BLaER1 treated with 17β-estradiol and CSF1 and Interleukin-3, amounts not matched to agents 10 nM and 100 nM (cell line): ENCODE data around the gene KCMF1.
A peak's percentile ranks its signal among the peaks of the same experiment; 100 is the strongest.

Experiments
- H3K27ac ChIP-seq, 11 experiments: shearing (Covaris generic); formaldehyde crosslinking; 2 replicates each; pipeline ENCODE4 v1.8.1; 2022
- H3K27me3 ChIP-seq, 11 experiments: shearing (Covaris generic); formaldehyde crosslinking; 2 replicates each; pipeline ENCODE4 v1.8.1; 2022
- H3K36me3 ChIP-seq, 11 experiments: shearing (Covaris generic); formaldehyde crosslinking; 2 replicates each; pipeline ENCODE4 v1.8.1; 2022
- H3K4me1 ChIP-seq, 10 experiments: shearing (Covaris generic); formaldehyde crosslinking; 2 replicates each; pipeline ENCODE4 v1.8.1; 2022
- H3K4me2 ChIP-seq, 11 experiments: shearing (Covaris generic); formaldehyde crosslinking; 2 replicates each; pipeline ENCODE4 v1.8.1; 2022
- H3K4me3 ChIP-seq, 10 experiments: shearing (Covaris generic); formaldehyde crosslinking; 2 replicates each; pipeline ENCODE4 v1.8.1; 2022
- H3K9ac ChIP-seq, 11 experiments: shearing (Covaris generic); formaldehyde crosslinking; 2 replicates each; pipeline ENCODE4 v1.8.1; 2022
- H3K9me3 ChIP-seq, 11 experiments: shearing (Covaris generic); formaldehyde crosslinking; replicated peaks in 1 of 11; 2 replicates each; pipeline ENCODE4 v1.8.1; 2022
- H4K20me1 ChIP-seq, 11 experiments: shearing (Covaris generic); formaldehyde crosslinking; 2 replicates each; pipeline ENCODE4 v1.8.1; 2022
- Cebpa-rat ChIP-seq, 11 experiments: shearing (Covaris generic); IDR thresholded peaks; 2 replicates each; pipeline ENCODE4 v1.8.1; 2022

The KCMF1 gene

GRCh38 chr2:84947010-84947593 lies 23.9 kb upstream of the KCMF1 start:
- H3K9ac ChIP-seq = peak overlapping the region in 4 of 11 experiments; percentile 1 to 53 (median 39); a peak in 5 of 22 replicates
- no peak overlapping the region for H3K4me3 ChIP-seq
- H3K27me3 ChIP-seq = no peaks in the 10 kb centered on the region
- H3K4me2 ChIP-seq = peak overlapping the region in 9 of 11 experiments; percentile 59 to 76 (median 66); a peak in 17 of 22 replicates
- 0 out of 22 replicates have a peak, but pooled peaks cover 0 to 3% (median 0%) of the 10 kb centered on the region in 11 experiments for H3K36me3 ChIP-seq
- no peak for TF ChIP-seq Cebpa-rat (IDR thresholded peaks at IDR 0.05)
- peak overlapping the region in 8 of 11 experiments; percentile 19 to 75 (median 46); a peak in 11 of 22 replicates for H3K27ac ChIP-seq
- H3K4me1 ChIP-seq = peaks cover 26 to 52% (median 39%) of the 10 kb centered on the region in 10 experiments
- H4K20me1 ChIP-seq = no peaks in the 10 kb centered on the region; a peak in 2 of 22 replicates
- no peaks in the 10 kb centered on the region for H3K9me3 ChIP-seq

- Histone ChIP-seq H3K4me1 (peaks cover 0 to 4% (median 0%) of the 10 kb centered on the region in 10 experiments; a peak in 1 of 20 replicates), H3K27me3 (no peaks in the 10 kb centered on the region), H3K4me3 (no peak overlapping the region), H3K4me2 (no peak overlapping the region), H3K9ac (no peak overlapping the region), H3K27ac (no peak overlapping the region), H4K20me1 (peaks cover 0 to 5% (median 0%) of the 10 kb centered on the region in 11 experiments; a peak in 2 of 22 replicates), H3K9me3 (no peaks in the 10 kb centered on the region), H3K36me3 (0 out of 22 replicates have a peak, but pooled peaks cover 0 to 3% (median 0%) of the 10 kb centered on the region in 11 experiments)
- TF ChIP-seq Cebpa-rat (IDR thresholded peaks at IDR 0.05) = no peak
These were observed 17.4 kb upstream of the KCMF1 start for GRCh38 chr2:84953535-84953934.

GRCh38 chr2:84954329-84954728 lies 16.6 kb upstream of the KCMF1 start:
- H3K36me3 ChIP-seq = 0 out of 22 replicates have a peak, but pooled peaks cover 0 to 3% (median 0%) of the 10 kb centered on the region in 11 experiments
- no peak for TF ChIP-seq Cebpa-rat (IDR thresholded peaks at IDR 0.05)
- H3K4me1 ChIP-seq = peaks cover 0 to 8% (median under 1%) of the 10 kb centered on the region in 10 experiments; a peak in 10 of 20 replicates
- H3K27me3 ChIP-seq = no peaks in the 10 kb centered on the region
- no peak overlapping the region for H3K9ac ChIP-seq
- peaks cover 0 to 11% (median 0%) of the 10 kb centered on the region in 11 experiments; a peak in 7 of 22 replicates for H4K20me1 ChIP-seq
- H3K27ac ChIP-seq = no peak overlapping the region
- no peaks in the 10 kb centered on the region for H3K9me3 ChIP-seq
- no peak overlapping the region for H3K4me2 ChIP-seq
- no peak overlapping the region for H3K4me3 ChIP-seq

- peaks cover 0 to 22% (median 0%) of the 10 kb centered on the region in 11 experiments; a peak in 7 of 22 replicates for H4K20me1 ChIP-seq
- no peaks in the 10 kb centered on the region for H3K27me3 ChIP-seq
- no peaks in the 10 kb centered on the region for H3K9me3 ChIP-seq
- peaks cover 1 to 6% (median 5%) of the 10 kb centered on the region in 11 experiments; a peak in 14 of 22 replicates for H3K36me3 ChIP-seq
- H3K4me2 ChIP-seq = no peak overlapping the region
- H3K27ac ChIP-seq = no peak overlapping the region
- no peak for TF ChIP-seq Cebpa-rat (IDR thresholded peaks at IDR 0.05)
- H3K4me3 ChIP-seq = no peak overlapping the region
- peaks cover 14 to 27% (median 20%) of the 10 kb centered on the region in 10 experiments for H3K4me1 ChIP-seq
- no peak overlapping the region for H3K9ac ChIP-seq
These were observed 14.3 kb upstream of the KCMF1 start for GRCh38 chr2:84956334-84957297.

GRCh38 chr2:84957771-84958134 lies 13.2 kb upstream of the KCMF1 start:
- Histone ChIP-seq H3K36me3 (peaks cover 11 to 17% (median 17%) of the 10 kb centered on the region in 11 experiments; a peak in 21 of 22 replicates), H3K4me1 (peaks cover 14 to 32% (median 23%) of the 10 kb centered on the region in 10 experiments), H3K27ac (no peak overlapping the region), H3K9me3 (no peaks in the 10 kb centered on the region), H3K4me2 (no peak overlapping the region), H3K27me3 (no peaks in the 10 kb centered on the region), H3K4me3 (no peak overlapping the region), H3K9ac (no peak overlapping the region), H4K20me1 (peaks cover 0 to 22% (median 0%) of the 10 kb centered on the region in 11 experiments; a peak in 7 of 22 replicates)
- no peak for TF ChIP-seq Cebpa-rat (IDR thresholded peaks at IDR 0.05)

GRCh38 chr2:84958135-84959059 lies 12.6 kb upstream of the KCMF1 start:
- H3K27ac ChIP-seq = no peak overlapping the region
- no peak overlapping the region for H3K9ac ChIP-seq
- H3K36me3 ChIP-seq = peaks cover 15 to 24% (median 23%) of the 10 kb centered on the region in 11 experiments; a peak in 21 of 22 replicates
- H3K9me3 ChIP-seq = no peaks in the 10 kb centered on the region
- no peak for TF ChIP-seq Cebpa-rat (IDR thresholded peaks at IDR 0.05)
- H3K27me3 ChIP-seq = no peaks in the 10 kb centered on the region
- H4K20me1 ChIP-seq = peaks cover 0 to 27% (median 6%) of the 10 kb centered on the region in 11 experiments; a peak in 12 of 22 replicates
- peak overlapping the region in 1 of 11 experiments; percentile 70; a peak in 1 of 22 replicates for H3K4me2 ChIP-seq
- no peak overlapping the region for H3K4me3 ChIP-seq
- H3K4me1 ChIP-seq = peaks cover 17 to 38% (median 27%) of the 10 kb centered on the region in 10 experiments

GRCh38 chr2:84959095-84959565 lies 11.8 kb upstream of the KCMF1 start:
- Histone ChIP-seq H3K36me3 (peaks cover 15 to 31% (median 24%) of the 10 kb centered on the region in 11 experiments; a peak in 21 of 22 replicates), H3K9me3 (no peaks in the 10 kb centered on the region), H3K4me1 (peaks cover 24 to 45% (median 35%) of the 10 kb centered on the region in 10 experiments), H3K27ac (0 out of 22 replicates have a peak overlapping the region, but pooled peaks of 2 of the 11 experiments have one; percentile 7 to 17), H3K9ac (no peak overlapping the region), H3K27me3 (no peaks in the 10 kb centered on the region), H4K20me1 (peaks cover 0 to 34% (median 11%) of the 10 kb centered on the region in 11 experiments; a peak in 12 of 22 replicates), H3K4me2 (peak overlapping the region in 3 of 11 experiments; percentile 54 to 70 (median 61); a peak in 6 of 22 replicates), H3K4me3 (no peak overlapping the region)
- TF ChIP-seq Cebpa-rat (IDR thresholded peaks at IDR 0.05) = no peak
